HG03575 (cell line): ENCODE results near the gene AFAP1L1.
"Not testable (repeated sequence)": the region's sequence is repeated elsewhere in the genome, so short reads cannot be mapped to it uniquely, and the experiment has no call there.

Experiments
- ATAC-seq: cut with Tn5 transposase; IDR thresholded peaks from one replicate; pipeline ENCODE4 v1.9.1; 2021; ENCODE audit not compliant: unreplicated experiment, insufficient number of reproducible peaks, low FRiP score; ENCODE audit errors: extremely low read depth

AFAP1L1 gene

DNA sequence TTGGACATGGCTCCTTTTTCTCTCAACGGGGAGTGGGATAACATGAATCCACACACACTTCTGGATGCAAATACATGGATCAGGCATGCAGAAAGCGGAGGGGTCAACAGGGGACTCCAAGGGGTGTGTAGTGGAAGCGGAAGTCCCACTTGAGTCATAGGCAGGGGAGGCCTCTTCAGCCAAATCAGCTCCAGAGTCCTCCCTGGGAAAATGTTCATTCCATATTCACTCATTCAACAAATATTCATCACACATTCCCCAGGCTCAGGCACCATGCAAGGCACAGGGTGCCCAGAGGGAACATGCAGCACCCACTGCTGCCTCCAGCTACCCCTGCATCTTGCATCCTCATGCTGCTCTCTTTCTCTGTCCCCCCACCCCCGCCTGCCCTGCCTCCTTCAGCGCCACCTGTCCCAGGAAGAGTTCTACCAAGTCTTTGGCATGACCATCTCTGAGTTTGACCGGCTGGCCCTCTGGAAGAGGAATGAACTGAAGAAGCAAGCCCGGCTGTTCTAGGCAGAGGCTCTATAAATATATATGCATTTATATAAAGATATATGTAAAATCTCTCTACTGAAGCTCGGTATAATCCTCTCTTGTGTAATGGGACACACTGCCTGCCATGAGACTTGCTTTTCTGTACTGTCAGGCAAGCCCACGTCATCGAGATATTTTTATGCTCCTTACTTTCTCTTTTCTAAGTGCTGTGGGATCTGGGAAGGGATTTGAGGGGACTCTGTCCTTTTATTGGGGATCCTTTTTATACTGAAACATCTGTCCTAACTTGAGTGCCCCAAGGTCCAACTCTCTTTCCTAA lies 13.6 kb upstream of the AFAP1L1 start:
- ATAC-seq = no peak

DNA sequence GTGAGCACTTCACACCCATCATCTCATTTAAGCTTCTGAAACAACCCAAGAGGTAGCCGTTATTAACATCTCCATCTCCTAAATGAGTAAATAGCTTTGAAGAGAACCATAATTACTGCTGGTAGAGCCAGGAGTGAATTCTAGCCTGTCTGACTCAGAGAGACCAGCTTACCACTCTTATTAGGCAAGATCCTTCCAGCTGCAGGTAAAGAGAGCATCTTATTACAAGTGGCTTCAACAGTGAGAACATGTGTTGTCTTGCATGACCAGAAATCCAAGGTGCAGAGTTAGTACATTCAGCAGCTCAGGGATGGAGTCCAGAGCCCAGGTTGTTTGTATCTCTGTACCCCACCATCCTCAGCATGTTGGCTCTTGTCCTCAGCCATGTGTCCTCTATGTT lies 10.9 kb upstream of the AFAP1L1 start:
- no peak for ATAC-seq

DNA sequence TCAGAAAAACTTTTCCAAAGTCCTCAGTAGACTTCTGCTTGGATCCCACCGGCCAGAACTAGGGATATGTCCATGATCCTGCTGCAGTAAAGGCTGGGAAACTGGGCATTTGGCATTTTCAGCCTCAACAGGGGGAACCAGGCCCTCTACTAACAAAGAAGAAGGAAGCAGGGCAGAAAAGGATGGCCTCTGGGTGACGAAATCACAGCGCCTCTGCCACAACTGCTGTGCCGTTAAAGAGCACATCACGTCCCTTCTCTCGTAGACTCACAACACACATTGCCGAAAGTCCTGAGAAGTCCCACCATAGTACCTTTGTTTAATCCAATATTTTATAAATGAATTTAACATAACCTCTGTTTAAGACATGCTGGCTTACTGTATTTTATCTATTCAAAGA lies 10.4 kb upstream of the AFAP1L1 start:
- no peak for ATAC-seq

DNA sequence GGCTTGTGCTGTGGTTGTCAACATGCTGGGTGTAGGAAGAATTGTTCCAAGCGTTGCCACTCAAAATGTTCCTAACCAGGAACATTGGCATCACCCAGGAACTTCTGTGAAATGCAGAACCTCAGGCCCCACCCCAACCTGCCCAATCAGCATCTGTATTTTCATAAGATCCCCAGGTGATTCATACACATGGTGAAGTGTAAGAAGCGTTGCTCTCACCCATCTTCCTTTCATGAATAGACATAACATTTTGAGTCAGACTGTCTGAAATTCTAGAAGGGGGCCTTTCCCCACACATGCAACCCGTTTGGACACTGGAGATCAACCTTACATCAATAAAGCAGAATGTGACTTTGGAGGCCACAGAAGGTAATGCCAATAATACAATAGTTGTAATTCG lies 9.3 kb upstream of the AFAP1L1 start:
- ATAC-seq = no peak

DNA sequence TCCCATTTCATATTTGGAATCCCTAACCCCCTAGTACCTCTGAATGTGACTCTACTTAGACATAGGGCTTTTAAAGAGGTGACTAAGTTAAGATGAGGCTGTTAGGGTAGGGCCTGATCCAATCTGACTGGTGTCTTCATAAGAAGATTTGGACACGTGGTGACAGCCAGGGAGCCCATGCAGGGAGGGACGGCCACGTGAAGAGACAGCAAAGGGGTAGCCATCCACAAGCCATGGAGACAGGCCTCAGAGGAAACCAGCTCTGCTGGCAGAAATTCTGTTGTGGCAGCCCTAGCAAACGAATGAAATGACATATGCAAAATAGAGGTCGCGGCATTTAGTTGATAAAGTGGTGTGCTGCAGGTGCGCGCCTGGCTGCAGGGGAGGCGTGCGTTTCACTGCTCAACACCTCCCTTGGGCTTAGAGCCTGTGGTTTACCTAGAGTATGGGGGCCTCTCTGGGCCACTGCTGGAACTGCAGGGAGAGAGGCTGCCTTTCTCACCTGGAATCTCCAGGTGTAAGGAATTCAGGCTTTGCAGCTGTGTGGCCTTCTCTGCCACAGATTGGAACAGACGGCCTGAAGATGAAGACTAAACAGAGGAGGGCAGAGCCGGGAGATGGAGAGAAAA lies 7.1 kb upstream of the AFAP1L1 start:
- no peak for ATAC-seq

DNA sequence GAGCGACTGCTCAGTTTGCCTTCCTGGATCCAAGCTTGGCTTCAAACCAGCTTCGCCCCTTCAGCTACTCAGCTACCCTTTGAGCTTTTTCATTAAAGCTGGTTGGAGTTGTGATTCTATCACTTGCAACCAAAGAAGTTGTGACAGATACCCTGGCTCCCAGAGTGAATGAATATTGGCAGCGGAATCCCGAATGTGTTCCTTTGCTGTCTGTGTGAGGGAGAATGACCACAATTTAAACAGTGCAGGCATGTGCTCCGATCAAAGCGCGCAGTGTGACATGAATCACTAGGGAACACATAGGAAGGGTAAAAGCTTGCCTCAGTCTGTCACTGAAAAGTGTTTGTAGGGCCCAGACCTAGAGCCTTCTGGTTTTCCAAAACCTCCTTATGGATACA lies 6.6 kb upstream of the AFAP1L1 start:
- no peak for ATAC-seq

DNA sequence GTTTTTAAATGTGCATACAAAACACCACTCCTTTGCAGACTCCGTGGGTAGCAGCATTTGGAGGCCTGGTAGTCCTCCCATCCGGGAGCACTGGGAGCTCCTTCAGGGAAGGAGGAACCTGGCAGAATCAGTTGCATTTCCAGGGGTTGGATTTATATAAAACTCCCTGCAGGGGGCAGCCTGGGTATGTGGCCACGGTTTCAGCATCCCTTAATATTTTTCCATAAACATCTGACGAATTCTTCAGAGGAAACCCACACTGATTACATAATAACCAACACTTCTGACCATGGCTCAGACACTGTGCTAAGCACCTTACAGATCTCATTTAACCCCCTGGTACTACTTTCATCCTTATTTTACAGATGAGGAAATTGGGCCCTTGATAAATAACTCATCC lies 6.1 kb upstream of the AFAP1L1 start:
- ATAC-seq = no peak

DNA sequence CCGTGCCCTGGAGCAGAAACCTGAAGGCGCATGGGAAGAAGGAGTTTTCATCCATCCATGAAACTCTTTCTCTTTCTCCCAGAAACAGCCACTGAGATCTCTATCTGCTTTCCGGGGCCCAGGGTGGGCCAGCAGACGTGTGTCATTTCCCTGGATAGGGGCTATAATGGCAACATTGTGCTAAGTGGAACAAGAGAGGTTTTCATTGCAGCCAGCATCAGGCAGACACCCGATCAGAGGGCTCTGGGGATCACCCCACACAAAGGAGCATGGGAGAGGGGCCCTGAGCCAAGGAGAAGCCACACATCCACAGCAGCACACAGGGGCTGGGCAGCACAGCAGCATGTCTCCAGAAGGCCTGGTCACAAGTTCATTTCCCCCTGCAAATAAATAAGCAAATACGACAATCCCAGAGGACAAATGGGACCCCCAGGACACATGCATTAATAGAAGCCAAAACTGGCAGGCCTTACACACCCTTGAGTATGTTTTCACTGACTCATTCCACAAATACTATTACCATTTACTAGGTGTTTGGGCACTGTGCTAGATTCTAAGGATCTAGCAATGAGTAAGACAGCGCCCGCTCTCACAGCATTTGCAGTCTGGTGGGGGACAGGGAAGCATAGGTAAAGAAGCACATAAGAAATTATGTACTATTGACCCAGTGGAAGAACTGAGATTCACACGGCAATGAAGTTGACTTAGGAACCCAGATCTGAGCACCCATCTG lies 4.3 kb upstream of the AFAP1L1 start:
- ATAC-seq = no peak

DNA sequence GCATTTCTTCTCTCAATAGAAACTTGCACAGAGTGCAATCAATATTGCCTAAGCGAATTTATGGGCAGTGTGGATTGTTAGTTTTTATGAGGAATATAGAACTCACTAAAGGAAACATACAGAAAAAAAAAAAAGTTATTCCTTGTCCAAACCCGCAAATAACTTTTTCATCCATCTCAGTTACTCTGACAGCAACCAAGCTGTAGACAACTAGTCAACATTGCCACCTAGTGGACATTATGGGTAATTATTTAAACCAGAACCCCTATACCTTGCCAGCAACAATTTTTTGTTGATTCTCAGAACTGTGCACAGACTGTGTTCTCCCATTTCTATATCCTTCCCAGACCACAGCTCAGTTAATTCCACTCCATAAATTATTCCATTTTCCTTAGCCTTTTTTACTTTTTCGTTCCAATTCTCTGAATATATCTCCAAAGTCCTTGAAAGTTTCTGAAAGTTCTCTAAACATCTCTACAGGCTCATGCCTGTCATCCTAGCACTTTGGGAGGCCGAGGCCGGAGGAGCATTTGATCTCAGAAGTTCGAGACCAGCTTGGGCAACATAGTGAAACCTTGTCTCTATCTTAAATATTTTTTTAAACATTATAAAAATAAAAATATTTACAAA lies 2.6 kb upstream of the AFAP1L1 start:
- no peak for ATAC-seq

DNA sequence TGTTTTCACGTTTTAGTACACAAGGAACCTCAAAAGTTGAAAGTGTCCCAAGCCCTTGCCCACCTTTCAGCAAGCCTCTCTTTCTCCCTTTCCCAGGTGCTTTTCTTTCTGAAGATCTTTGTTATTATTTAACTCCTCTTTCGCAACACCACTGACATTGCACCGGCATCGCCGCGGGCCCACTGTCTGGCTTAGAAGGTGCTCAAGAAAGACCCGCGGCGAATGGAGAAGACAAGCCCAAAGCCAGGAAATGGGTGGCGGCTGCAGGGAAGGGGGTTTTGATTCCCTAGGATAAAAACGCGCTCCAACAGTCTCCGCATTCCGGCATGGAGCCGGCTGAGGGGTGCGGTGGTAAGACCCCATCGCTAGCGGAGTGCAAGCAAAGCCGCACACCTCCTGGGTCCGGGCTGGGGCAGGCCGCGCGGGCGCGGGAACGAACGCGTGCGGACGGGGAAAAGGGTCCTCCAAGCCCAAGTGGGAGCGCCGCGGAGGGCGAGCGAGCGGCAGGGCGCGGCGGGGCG lies 404 bp upstream of the AFAP1L1 start:
- no peak for ATAC-seq

DNA sequence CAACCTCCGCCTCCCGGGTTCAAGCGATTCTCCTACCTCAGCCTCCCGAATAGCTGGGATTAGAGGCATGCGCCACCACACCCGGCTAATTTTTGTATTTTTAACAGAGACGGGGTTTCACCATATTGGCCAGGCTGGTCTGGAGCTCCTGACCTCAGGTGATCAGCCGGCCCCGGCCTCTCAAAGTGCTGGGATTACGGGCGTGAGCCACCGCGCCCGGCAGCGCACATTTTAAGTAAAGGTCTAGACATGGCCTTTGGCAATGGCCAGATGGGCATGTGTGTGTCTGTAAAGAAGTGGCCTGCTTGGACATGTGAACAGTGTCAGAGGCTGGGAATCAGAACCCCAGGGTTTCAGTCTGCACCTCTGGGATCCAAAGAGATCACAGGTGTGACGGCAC lies 1.1 kb downstream of the AFAP1L1 start:
- ATAC-seq = not testable (repeated sequence)

DNA sequence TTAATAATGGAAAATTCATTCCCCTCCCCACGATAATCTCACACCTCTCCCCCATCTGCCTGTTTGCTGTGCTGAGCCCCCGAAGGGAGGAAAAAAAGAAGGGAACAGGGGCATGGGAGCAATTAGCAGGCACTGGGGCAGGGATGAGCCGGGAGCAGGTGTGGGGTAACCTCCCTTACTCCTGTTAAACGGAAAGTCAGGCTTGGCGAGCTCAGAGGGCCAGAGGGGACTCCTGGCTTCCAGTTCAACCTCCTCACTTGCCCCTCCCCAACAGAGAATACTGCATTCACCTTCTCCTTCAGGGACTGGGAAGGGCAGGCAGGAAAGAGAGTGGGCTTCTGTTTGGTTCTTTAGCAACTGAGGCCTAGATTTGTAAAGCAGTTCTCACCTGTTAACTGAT lies 1.6 kb downstream of the AFAP1L1 start:
- ATAC-seq = no peak

DNA sequence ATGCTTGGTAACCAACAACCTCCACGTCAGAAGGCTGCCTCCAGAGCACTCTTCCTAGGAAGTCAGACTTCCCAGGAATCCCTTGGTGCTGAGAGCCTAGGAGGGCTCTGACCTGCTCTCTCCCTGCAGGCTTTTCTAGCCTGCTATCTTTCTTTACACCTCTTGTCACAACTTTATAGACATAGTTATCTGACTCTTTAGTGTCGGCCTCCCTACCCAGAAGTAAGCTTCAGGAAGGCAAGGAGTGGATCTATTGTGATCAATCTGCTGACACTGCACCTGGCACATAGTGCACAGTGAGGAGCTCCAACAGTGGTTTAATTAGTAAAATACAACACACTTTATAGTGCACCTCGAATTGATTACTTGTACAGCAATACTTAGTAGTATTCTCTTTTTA lies 2.3 kb downstream of the AFAP1L1 start:
- no peak for ATAC-seq

DNA sequence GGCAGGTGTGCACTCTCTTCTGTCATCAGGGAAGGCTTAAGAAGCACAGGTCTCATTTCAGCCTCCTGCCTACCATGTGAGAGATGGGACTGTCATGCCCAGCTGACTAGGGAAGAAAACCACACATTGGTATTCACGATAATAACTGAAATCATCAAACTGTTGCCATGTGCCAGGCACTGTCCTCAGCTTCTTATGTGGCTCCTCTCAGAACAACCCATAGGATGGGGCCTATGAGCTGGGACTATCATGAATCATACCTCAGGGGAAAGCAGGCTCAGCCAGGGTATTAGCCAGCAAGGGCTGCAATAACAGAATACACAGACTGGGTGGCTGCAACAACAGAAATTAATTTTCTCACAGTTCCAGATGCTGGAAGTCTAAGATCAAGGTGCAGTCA lies 3.3 kb downstream of the AFAP1L1 start:
- ATAC-seq = no peak

DNA sequence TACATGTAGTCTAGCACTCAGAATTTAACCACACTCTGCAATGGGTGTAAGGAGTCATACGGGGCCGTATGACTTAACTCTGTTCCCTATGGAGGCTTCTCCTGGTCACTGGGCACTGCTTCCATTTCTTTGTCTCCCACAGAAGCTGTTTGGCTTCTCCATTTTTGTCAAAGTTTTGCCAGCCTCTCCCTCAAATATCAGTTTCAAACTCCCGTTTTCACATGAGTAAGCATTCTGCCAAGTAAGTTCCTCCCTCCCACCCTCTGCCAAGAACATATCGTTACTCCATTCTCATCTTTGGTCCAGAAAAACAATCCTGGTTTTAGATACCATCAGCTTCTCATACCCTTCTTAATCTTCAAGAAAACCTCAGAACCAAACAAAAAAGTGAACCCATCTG lies 6.1 kb downstream of the AFAP1L1 start:
- no peak for ATAC-seq

DNA sequence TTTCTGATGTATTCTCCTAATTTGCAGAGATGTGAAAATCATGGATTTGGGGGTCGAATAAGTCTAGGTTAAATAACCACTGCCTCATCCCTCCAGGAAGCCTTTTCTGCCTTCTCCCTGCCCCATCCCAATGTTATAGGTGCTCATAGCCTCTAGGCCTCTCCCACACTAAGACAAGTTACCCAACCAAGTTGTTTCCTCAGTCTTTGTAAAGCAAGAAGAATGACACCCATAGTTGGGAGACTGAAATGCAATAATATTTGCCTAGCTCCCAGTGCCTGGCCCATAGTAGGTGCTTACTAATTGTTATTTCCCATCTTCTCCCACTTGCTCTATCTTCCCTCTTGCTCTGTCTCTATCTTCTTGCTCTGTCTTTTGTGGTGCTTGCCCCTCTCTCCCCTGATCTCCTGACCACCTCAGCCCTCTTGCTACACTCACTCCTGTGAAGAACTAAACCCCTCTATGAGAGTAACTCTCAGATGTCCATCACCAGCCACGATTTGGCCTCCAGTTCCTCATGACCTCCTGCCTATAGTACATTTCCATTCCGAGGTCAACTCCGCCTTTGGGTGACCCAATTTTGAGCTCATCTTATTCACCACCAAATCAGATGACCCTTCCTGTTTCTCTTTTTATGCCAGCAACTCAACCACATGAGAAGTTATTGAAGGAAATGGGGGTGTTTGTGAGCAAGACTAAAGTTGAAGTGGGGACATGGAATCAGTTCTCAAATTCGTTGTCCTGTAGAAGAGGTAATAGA lies 7.0 kb downstream of the AFAP1L1 start:
- ATAC-seq = no peak

DNA sequence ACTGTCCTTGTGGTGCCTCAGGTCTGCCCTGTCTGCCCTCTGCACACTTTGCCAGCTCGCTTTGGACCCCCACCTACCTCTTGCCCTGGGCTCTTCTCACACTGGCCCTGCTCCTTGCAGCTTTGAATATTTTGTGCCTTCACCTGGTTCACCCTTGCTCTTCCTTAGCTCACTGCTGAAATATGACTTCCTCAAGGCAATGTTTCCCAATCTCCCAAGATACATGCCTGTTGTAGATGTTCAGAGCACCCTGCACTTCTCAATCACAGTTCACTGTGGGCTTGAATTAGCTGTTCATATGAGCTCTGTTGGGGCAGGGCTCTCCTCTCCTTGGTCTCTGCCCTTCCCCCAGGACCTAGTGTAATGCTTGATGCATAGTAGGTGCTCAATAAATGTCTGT lies 8.0 kb downstream of the AFAP1L1 start:
- ATAC-seq = no peak

DNA sequence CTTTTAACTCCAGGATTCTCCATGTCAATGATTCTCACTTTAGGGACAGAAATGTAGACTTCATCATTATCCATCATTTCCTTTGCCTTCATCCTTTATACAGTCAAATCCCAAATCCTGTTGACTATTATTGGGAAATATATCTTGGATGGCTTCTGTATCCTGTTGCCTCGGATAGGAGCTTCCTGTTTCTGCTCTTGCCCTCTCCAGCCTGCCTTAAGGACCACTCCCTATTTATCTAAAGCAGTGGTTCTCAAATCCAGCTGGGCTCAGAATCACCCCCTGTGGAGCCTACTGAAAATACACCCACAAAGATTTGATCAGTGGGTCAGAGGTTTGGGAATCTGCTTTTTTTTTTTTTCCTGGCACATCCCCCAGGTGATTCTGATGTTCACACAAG lies 8.5 kb downstream of the AFAP1L1 start:
- no peak for ATAC-seq

DNA sequence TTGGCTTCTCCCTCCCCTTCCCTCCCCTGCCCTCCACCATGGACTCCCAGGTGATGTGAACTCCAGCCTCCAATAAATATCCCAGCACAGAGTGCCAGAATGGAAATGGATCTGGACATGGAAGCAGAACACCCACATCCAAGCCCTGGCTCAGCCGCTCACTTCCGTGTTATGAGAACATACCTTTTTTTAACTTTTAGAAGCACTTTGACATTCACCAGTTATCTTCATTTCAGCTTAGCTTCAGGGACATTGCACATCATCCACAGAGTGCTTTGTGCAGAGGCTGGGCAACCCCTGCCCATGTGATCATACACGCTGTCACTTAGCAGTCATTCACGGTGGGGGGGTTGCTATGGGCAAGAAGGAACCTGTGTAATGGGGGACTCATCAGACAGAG lies 9.1 kb downstream of the AFAP1L1 start:
- no peak for ATAC-seq
